NCI-H2227 (cell line): Measurements from ENCODE around the gene SMPD4.
"Not testable (repeated sequence)": the region's sequence is repeated elsewhere in the genome, so short reads cannot be mapped to it uniquely, and the experiment has no call there.

Source experiments
- DNase-seq: peaks from one replicate; lab custom pipeline; 2025; ENCODE audit not compliant: unreplicated experiment; lab: John Stamatoyannopoulos, UW

The SMPD4 gene

DNA sequence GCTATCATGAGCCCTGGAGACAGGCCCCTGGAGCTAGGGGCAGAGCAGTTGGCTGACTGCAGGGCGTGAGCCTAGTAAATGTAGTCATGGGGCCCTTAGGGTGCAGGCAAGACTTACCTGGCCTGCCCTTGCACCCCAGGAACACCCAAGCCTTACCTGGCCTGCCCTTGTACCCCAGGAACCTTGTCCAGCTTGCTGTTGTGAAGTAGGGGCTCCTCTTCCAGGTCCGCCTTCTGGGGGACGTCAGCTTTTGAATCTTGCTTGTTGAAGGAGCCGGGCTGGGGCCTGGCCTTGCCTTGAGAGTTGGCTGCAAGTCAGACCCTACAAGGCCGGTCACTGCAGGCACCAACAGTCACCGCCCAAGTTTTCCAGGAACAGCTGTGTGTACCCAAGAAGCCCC lies 40.4 kb downstream of the SMPD4 start:
- DNase-seq: not testable (repeated sequence)

DNA sequence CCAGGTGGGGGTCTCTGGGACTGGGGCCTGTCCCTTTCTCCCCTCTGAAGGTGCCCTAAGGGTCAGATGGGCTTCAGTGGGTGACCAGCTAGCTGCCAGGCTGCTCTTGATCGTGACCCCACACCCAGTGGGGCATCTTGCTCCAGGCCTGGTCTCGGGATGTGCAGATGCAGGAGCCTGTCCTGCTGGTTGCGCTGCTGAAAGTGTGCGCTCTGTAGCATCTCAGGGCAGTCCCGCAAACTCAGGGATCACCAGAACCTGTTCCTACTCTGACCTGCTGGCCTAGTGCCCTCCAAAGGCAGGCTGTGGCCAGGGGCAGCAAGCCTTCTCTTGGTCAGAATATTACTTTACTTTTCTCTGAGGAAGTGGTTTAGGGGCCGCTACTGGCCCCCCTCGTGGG lies 40.9 kb downstream of the SMPD4 start:
- not testable (repeated sequence) for DNase-seq

GRCh38 chr2:130139331-130140280 lies 41.8 kb downstream of the SMPD4 start:
- not testable (repeated sequence) for DNase-seq

DNA sequence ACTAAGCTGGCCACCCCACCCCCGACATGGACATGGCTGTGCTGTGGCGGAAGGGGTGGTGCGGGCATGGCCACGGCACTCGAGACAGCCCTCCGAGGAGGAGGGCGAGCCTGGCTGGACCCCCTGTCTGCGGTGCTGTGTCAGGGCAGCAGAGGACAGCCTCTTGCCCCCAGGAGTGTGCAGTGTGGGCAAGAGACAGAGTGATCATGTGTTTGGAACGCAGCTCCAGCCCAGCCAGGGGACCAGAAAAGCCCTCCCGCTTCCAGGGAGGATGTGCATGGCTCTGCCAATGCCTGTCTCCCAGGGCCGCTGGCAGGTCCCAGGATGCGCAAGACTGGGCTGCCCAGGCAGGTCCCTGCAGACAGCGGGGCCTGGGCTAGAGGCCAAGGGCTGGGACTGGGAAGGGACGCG lies 42.6 kb downstream of the SMPD4 start:
- not testable (repeated sequence) for DNase-seq

- not testable (repeated sequence) for DNase-seq
Observed at GRCh38 chr2:130138326-130138725, 43.1 kb downstream of the SMPD4 start.

GRCh38 chr2:130137118-130137517 lies 44.3 kb downstream of the SMPD4 start:
- not testable (repeated sequence) for DNase-seq

GRCh38 chr2:130136546-130136945 lies 44.9 kb downstream of the SMPD4 start:
- DNase-seq: not testable (repeated sequence)

DNA sequence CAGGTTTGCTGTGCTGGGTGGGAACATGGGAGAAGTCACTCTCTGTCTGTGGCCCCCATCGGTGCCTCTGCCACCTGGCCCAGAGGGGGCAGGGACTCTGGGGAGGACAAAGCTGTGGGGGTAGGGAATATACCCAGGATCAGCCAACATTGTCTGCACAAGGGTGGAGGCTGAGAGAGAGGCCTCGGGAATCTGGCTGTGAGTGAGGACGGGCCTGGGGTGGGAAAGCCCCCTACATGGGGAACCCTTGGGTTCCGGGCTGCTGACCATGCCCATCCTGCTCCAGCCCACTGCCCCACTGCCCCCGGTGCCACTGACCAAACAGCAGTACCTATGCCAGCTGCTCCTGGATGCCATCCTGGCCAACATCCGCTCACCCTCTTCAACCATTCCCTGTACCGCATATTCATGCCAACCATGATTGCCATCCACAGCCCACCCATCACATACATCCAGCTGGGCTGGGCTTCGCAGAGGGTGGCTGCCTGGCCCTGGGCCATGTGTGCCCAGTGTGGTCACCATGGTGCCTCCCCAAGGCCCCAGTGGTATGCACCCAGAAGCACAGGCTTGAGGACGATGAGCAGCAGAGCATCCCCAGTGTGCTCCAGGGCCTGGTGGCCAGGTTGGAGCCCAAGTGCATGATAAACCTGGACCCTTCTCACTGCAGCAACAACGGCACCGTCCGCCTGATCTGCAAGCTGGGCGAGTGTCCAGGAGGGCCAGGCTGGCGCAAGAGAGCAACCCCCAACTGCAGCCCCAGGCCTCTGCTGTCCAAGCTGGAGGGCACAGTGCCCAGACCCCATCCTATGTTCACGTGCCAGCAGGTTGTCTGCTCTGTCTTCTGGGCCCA lies 45.5 kb downstream of the SMPD4 start:
- no peak for DNase-seq

GRCh38 chr2:130129120-130129829 lies 52.1 kb downstream of the SMPD4 start, which contains the start of gene POTEF:
Gene POTEF, minus strand, starts transcription at chr2:130129222. Its CDS starts 8,707 bp downstream, at chr2:130120515.
- peak; percentile 92 for DNase-seq

- DNase-seq: not testable (repeated sequence)
Observed at GRCh38 chr2:130128464-130128863, 52.9 kb downstream of the SMPD4 start.

DNA sequence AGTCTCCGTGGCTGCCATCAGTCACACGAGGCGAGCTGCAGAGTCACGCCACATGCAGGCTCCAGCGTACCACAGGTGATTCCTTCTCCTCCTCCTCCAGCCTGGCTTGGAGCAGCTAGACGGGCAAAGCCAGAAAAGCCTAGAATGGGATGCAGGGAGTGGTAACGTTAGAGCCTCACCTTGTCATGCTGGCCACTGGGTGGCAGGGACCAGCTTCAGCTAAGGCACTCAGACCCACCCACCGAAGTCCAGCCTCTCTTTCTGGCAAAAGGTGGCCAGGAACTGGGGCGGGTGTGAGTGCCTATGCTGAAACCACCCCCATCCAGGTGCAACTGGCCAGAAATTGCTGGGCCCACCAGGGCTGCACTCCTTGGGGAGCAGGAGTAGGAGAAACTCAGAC lies 53.7 kb downstream of the SMPD4 start:
- DNase-seq: not testable (repeated sequence)

- not testable (repeated sequence) for DNase-seq
Observed at GRCh38 chr2:130120924-130121323, 60.5 kb downstream of the SMPD4 start.

GRCh38 chr2:130102597-130103363 lies 78.6 kb downstream of the SMPD4 start:
- peak; percentile 69 for DNase-seq
